Muscle layer of colon (tissue), 2 donors: ENCODE measurements around the gene ATP1A2.

ENCODE experiments used
- H3K27ac ChIP-seq: one replicate; pipeline ENCODE4 v1.7.0; 2013; ENCODE audit warnings: low read depth, mild to moderate bottlenecking, low read length, moderate library complexity
- H3K27me3 ChIP-seq, 2 donors: one replicate each; pipeline ENCODE4 v1.7.0; 2013; ENCODE audit warnings: low read length in 2 of 2, mild to moderate bottlenecking in 2 of 2; ENCODE audit not compliant: insufficient read depth in 2 of 2, control insufficient read depth in 1 of 2
- H3K36me3 ChIP-seq: one replicate; pipeline ENCODE4 v1.7.0; 2013; ENCODE audit warnings: mild to moderate bottlenecking, low read length; ENCODE audit not compliant: insufficient read depth
- H3K4me1 ChIP-seq: one replicate; pipeline ENCODE4 v1.7.0; 2013; ENCODE audit warnings: mild to moderate bottlenecking, low read length; ENCODE audit not compliant: insufficient read depth
- H3K4me3 ChIP-seq, 2 donors: one replicate each; pipeline ENCODE4 v1.7.0; 2013; ENCODE audit warnings: low read length in 2 of 2, low read depth in 1 of 2, mild to moderate bottlenecking in 1 of 2, moderate library complexity in 1 of 2
- H3K9ac ChIP-seq: one replicate; pipeline ENCODE4 v1.7.0; 2013; ENCODE audit warnings: low read length
- H3K9me3 ChIP-seq: one replicate; pipeline ENCODE4 v1.7.0; 2013; ENCODE audit warnings: mild to moderate bottlenecking, low read length
- donor health status: abdominal sarcoma.
- donor health status: Adenocarcinoma of cecum.

Gene ATP1A2

DNA sequence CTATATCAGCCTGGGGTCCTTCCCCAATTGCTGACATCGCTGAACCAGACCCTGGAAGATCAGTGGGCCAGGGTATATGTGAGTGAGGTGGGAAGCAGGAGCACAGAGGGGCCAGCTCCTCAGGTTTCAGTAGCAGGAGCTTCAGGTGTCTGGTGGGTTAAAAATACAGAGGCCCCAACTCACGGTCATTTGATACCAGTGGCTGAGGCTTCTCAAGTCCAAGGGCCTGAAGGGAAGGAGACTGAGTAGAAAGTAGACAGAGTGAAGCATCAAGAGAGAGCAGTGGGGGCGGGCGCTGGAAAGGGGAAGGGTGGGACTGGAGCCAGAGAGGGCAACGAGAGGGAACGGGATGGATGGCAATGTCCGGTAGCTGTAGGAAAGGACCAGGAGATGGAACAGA, 72.8 kb downstream of the ATP1A2 start:
- Histone ChIP-seq H3K27me3 (no peaks in the 10 kb centered on the region), H3K9ac (no peak overlapping the region), H3K4me3 (no peak overlapping the region), H3K9me3 (no peaks in the 10 kb centered on the region), H3K27ac (no peak overlapping the region), H3K36me3 (no peaks in the 10 kb centered on the region), H3K4me1 (peaks cover 27% of the 10 kb centered on the region)

DNA sequence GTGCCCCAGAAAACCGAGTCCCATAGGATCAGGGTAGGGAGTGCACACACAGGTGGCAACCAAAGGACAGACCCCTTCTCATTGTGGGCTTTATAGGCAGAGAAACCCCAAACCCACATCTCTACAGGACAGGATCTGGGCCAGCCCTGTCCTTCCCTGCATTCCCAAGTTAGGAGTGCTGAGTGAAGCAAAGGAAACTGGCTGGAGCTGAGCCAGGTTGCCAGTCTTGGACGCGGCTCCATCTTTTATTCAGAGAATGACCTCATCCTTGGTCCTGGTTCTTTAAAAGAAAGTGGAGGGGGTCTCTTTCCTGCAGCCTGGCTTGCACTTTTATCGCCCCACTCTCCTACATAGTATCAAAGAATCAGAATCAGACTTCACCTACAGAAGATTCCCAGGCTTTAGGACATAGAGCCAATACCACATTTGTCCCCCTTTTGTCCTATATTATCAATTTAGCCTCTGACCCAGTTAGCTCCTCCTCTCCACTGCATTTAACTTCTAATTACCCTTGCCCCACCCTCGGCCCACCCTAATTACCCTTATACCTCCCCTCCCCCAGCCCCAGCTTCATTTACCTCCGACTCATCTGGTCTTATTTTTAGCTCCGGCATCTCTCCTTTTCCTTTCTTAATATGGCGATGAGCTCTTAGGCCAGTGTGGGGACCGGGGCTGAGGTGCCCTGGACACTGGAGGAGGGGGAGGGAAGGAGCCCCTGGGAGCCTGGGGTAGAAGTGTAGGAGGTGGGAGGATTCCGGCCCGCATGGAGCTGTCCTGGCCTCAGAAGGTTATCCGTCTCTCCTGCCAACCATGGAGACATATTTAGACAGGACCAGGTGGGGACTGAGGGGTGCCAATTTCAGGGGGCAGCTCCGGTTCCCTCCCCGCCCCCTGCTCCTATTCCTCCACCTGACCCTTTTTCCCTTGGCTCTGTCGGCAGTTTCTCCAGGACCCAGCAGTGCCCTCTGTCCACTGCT, 74.4 kb downstream of the ATP1A2 start, which contains the start of gene CASQ1:
Gene CASQ1 (plus strand): TSS at position 927 of the 977 bp plus-strand sequence. CDS start 177 bp downstream, outside the sequence.
- Histone ChIP-seq H3K4me3 (peak within 1 kb of the TSS; percentile 2 to 13), H3K4me1 (peaks cover 29% of the 10 kb centered on the region), H3K27ac (no peak within 1 kb of the TSS), H3K36me3 (no peaks in the 10 kb centered on the region), H3K9me3 (no peaks in the 10 kb centered on the region), H3K27me3 (no peaks in the 10 kb centered on the region), H3K9ac (no peak within 1 kb of the TSS)

DNA sequence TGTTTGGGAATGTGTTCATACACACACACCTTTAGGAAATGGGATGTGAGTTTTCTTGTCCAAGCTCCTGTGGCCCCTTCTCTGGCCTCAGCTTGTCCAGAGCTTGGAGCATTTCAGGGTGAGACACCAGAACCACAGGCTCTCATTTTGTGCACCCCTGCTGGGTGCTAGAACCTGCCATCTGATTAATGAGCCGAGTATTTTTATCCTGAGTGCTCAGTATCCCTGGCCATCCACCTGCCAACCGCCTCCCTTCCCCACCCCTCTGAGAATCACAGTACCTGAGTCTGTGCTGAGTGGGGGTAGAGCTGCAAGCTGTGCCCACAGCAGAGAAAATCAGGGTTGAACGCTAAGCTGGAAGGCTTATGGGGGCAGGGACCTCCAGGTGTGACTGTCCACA, 76.2 kb downstream of the ATP1A2 start:
- H3K36me3 ChIP-seq: no peaks in the 10 kb centered on the region
- H3K27ac ChIP-seq: no peak overlapping the region
- H3K9ac ChIP-seq: no peak overlapping the region
- H3K4me1 ChIP-seq: peaks cover 29% of the 10 kb centered on the region
- H3K9me3 ChIP-seq: no peaks in the 10 kb centered on the region
- H3K27me3 ChIP-seq: no peaks in the 10 kb centered on the region
- no peak overlapping the region for H3K4me3 ChIP-seq

DNA sequence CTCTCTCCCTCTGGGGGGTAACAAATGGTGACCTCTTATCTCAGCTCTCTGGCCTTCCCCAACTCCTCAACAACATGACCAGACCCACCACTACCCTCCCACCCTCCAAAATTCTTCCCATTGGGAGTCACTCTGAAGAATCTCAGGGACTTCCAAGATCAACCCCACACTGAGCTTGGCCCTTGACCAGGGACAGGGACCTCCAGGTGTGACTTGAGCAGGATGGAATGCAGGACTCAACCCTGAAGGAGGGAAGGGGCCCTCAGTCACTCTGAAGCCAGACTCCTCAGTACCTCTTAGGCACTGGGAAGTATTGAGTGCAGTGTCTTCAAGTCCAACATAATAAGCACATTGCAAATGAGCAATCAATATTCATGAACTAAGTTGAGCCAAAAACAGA, 76.7 kb downstream of the ATP1A2 start:
- no peaks in the 10 kb centered on the region for H3K27me3 ChIP-seq
- H3K9me3 ChIP-seq: no peaks in the 10 kb centered on the region
- H3K9ac ChIP-seq: no peak overlapping the region
- H3K27ac ChIP-seq: no peak overlapping the region
- H3K4me1 ChIP-seq: peaks cover 29% of the 10 kb centered on the region
- no peaks in the 10 kb centered on the region for H3K36me3 ChIP-seq
- H3K4me3 ChIP-seq: no peak overlapping the region
